ENCODE measurements around the gene MRM3.

- TF ChIP-seq CTCF (IDR thresholded peaks at IDR 0.05; ENCODE audit: extremely low read depth in 1 of 2, insufficient read depth in 1 of 2, low read depth in 1 of 2, low read length in 2 of 2) (no peak), EZH2 (IDR thresholded peaks at IDR 0.05; ENCODE audit: borderline replicate concordance, low read depth, low read length, severe bottlenecking) (no peak), POLR2A (IDR thresholded peaks at IDR 0.05; ENCODE audit: low read depth, low read length) (no peak), POLR2AphosphoS5 (IDR thresholded peaks at IDR 0.05; ENCODE audit: insufficient read depth, low read depth, low read length) (no peak), JUN (IDR thresholded peaks at IDR 0.05; ENCODE audit: borderline replicate concordance, insufficient read depth, insufficient read length, low read depth) (no peak)
Observed at GRCh38 chr17:750431-751037, 31.6 kb upstream of the MRM3 start.
